Right cardiac atrium (tissue), 5 donors: Measurements from ENCODE around the gene MOCS1. TPM values are rescaled to one million over a fixed set of nuclear protein-coding genes. Genes with fewer than 3 reads are reported as not detected.
A peak's percentile ranks its signal among the peaks of the same experiment; 100 is the strongest.

Experiments used
- ATAC-seq, 2 donors: fragments of 200-7000 bp; cut with Tn5 transposase; one replicate each; pipeline versions ENCODE4 v1.8.0 to v1.9.1; 2020; ENCODE audit warnings: moderate library complexity in 2 of 2, mild to moderate bottlenecking in 1 of 2
- DNase-seq, 3 donors: peaks; one replicate each; pipeline ENCODE4 v3.0.0-alpha.2; 2020
- H3K27ac ChIP-seq: one replicate; pipeline ENCODE4 v1.5.1; 2013; ENCODE audit warnings: mild to moderate bottlenecking, low read length, control low read depth, moderate library complexity
- H3K27me3 ChIP-seq: one replicate; pipeline ENCODE4 v1.6.1; 2013; ENCODE audit not compliant: control insufficient read depth, insufficient read depth
- H3K4me1 ChIP-seq: one replicate; pipeline ENCODE4 v1.6.1; 2013; ENCODE audit warnings: low read length; ENCODE audit not compliant: control insufficient read depth, insufficient read depth
- H3K4me3 ChIP-seq: one replicate; pipeline ENCODE4 v1.5.1; 2013; ENCODE audit warnings: low read length, control low read depth
- H3K9me3 ChIP-seq: one replicate; pipeline ENCODE4 v1.6.1; 2013; ENCODE audit warnings: low read length; ENCODE audit not compliant: control insufficient read depth
- WGBS: extraction: QIAGEN DNeasy Blood & Tissue Kit; methylation state at CpG from one replicate; pipeline ENCODE4 v1.1.7; 2013; 5-methylcytosine and 5-hydroxymethylcytosine counted together
- intact Hi-C, 4 donors: fragments of 100-400 bp; cut with DNase I; formaldehyde crosslinking; loops; one replicate each; pipeline versions ENCODE4 v1.11.0 to v1.14.0; 2022 to 2023
- polyA plus RNA-seq: library from polyadenylated mRNA; stranded (reverse); fragments of 200-250 nt; gene quantifications from one replicate; pipeline ENCODE4 v1.2.3, GENCODE V29; 2013
- total RNA-seq, 4 donors: library from RNA; stranded (reverse); fragmentation: NEBNext Ultra II Directional; extraction: Animal tissue kit (Norgen Biotek cat#: 25700); gene quantifications; one replicate each; pipeline ENCODE4 v1.2.1, GENCODE V29; 2021
- donor health status: healthy with polysubstance abuse.
- donor health status: DM: no; HTN: yes; CAD: no.
- donor health status: DM: no; HTN: no; CAD: no.
- donor health status: DM: no; HTN: yes; CAD: no; lungs with severe emphysema.
- donor health status: DM: yes; HTN: yes; CAD: no.

The MOCS1 gene
- total and polyA plus RNA-seq, 5 donors: 17.2 to 24.1 (median 22.4) TPM

DNA sequence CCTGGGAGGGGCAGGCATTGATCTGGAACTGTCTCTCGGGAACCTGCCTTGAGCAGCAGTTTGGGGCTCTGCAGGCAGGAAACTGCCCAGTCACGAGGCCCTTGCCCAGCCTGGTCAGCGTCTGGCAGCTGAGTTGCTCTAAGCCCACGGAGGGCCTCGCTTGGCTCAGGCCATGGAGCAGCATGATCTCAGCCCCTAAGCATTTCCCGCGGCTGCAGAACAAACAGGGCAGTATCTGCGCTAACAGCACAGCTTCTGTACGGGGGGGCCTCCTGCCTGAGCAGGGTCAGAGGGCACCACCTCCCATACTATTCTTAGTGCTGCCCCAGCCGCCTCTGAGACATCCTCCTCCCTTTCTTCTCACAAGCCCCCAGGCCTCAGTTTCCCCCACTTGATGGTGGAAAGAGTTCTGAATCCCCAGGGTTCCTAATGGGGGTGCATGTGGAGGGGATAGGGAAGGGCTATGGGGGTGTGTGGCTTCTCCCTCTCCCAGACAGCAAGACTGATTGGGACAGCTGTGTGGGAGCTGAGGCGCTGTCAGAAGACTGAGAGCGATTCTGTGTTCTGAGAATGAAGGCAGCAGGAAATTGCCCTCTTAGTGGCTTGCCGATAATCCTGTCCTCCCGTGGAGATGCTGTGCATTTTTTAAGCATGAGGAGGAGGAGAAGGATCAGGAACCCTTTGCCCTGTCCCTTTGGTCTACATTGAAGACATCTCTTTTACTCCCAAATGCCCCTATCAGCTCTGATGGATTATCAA is 46.4 kb downstream of the MOCS1 start:
- Histone ChIP-seq H3K27ac (peak overlapping the region; percentile 71), H3K9me3 (no peaks in the 10 kb centered on the region), H3K4me1 (peaks cover 14% of the 10 kb centered on the region), H3K27me3 (no peaks in the 10 kb centered on the region), H3K4me3 (no peak overlapping the region)
- intact Hi-C loops: no loop called here
- peak; percentile 87 to 93 (median 93) for DNase-seq
- WGBS: 20% methylated on average over 14 of the region's 14 CpGs
- peak; percentile 95 to 97 for ATAC-seq

GRCh38 chr6:39886871-39887270 is 47.4 kb downstream of the MOCS1 start:
- intact Hi-C loops: no loop called here
- Histone ChIP-seq H3K4me3 (no peak overlapping the region), H3K9me3 (no peaks in the 10 kb centered on the region), H3K27me3 (no peaks in the 10 kb centered on the region), H3K4me1 (peaks cover 20% of the 10 kb centered on the region), H3K27ac (peak overlapping the region; percentile 17)
- DNase-seq (no peak), ATAC-seq (no peak)
- 47% methylated on average over 2 of the region's 2 CpGs for WGBS

GRCh38 chr6:39885691-39886090 is 48.6 kb downstream of the MOCS1 start:
- H3K9me3 ChIP-seq: no peaks in the 10 kb centered on the region
- WGBS: 88% methylated on average over 7 of the region's 7 CpGs
- H3K27me3 ChIP-seq: no peaks in the 10 kb centered on the region
- no peak for ATAC-seq
- intact Hi-C loops: no loop called here
- peaks cover 18% of the 10 kb centered on the region for H3K4me1 ChIP-seq
- no peak for DNase-seq
- H3K27ac ChIP-seq: no peak overlapping the region
- no peak overlapping the region for H3K4me3 ChIP-seq

DNA sequence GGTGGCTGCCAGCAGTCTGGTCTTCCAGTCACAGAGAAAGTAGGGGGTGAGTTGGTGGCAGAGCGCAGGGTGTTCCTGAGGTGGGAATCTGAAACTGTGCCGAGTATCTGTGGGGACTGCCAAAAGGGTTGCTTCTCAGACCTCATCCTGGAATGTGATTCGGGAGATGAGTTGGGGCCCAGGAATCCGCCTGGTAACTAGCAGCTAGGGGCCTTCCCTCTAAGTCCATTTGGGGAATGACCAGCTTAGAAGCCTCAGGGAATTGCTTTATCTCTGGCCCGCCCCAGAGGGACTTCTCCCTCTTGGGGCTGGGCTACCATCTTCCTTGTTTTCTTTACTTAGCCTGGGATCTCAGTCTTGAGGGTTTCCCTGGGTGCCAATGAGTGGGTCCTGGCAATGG is 49.6 kb downstream of the MOCS1 start:
- H3K27me3 ChIP-seq: no peaks in the 10 kb centered on the region
- no peak for ATAC-seq
- H3K4me3 ChIP-seq: no peak overlapping the region
- 73% methylated on average over 5 of the region's 5 CpGs for WGBS
- peaks cover 18% of the 10 kb centered on the region for H3K4me1 ChIP-seq
- no peak overlapping the region for H3K27ac ChIP-seq
- no peaks in the 10 kb centered on the region for H3K9me3 ChIP-seq
- intact Hi-C loops: no loop called here
- no peak for DNase-seq

DNA sequence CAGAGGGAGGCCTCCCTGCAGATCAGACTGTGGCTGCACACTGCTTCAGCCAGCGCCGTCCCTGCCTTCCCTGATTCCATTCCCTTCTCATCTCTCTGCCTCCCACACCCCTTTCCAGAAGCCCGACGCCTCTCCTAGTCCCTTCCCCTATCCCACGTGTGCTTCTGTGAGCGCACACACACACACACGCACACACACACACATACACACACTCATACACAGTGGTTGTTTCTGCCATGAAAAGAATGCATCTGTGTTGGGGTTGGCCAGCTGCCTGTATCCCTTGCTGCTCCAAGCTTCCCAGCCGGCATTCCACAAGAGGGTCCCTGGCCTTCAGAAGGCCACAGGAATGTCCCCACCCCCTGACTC is 51.7 kb downstream of the MOCS1 start:
- DNase-seq: peak; percentile 58 to 88 (median 80)

DNA sequence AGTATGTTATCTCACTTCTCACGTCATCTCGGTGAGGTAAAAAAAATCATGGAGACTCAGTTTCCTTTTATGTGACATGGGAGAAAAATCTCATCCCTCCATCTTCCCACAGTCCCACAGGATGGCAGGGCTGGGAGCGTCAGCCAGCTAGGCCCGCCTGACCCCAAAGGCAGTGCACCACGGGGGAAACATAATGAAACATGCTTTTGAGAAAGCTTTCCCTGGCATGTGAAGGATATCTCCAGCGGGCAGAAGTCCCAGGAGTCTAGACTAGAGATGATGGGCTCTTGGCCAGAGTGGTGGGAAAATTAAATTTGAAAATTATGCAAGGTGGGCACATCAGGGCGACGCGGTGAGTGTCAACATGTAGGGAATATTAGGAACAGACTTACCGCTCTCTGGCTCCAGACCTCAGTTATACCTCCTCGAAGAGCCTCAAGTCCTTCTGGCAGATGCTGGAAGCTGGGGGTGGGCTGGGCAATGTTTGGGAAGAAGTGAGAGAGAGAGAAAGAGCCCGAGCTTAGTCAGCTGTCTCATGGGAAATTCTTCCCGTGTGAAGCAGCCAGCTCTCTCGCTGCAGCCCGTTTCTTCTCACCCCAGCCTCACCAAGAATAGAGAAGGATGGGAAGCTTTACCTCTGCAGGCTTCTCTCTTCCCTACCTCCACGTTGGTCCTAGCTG is 52.3 kb downstream of the MOCS1 start:
- ATAC-seq (peak; percentile 12 to 36), DNase-seq (peak in 2 of 3 donors; percentile 56 to 74)
- no peak overlapping the region for H3K4me3 ChIP-seq
- WGBS: 51% methylated on average over 16 of the region's 16 CpGs
- H3K27me3 ChIP-seq: no peaks in the 10 kb centered on the region
- peak overlapping the region; percentile 41 for H3K27ac ChIP-seq
- peaks cover 7% of the 10 kb centered on the region for H3K4me1 ChIP-seq
- H3K9me3 ChIP-seq: no peaks in the 10 kb centered on the region
- intact Hi-C loops: no loop called here

More for the DNA sequence above, 51.7 kb downstream of the MOCS1 start:
- no peaks in the 10 kb centered on the region for H3K27me3 ChIP-seq
- 21% methylated on average over 8 of the region's 8 CpGs for WGBS
- peaks cover 9% of the 10 kb centered on the region for H3K4me1 ChIP-seq
- no peak overlapping the region for H3K4me3 ChIP-seq
- ATAC-seq: peak; percentile 63 to 75
- H3K9me3 ChIP-seq: no peaks in the 10 kb centered on the region
- no peak overlapping the region for H3K27ac ChIP-seq
- intact Hi-C loops: no loop called here

DNA sequence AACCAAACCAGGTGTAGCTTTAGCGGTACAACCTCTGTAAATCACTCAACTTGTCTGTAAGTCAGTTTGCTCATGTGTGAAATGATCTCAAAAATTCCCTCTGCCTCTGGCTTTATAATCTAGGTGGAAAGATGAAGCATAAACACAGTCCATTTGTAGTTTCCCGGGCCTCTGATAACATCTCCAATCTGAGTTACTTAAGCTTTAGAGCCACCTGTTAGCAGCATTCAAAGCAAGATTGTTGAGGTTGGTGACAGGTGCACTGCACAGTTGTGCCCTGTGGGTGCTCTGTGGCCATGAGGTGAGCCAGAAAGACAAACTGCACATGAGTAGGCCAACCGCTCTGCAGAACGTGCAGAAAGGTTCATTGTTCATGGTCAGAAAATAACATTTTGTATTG is 53.7 kb downstream of the MOCS1 start:
- ATAC-seq: no peak
- H3K4me3 ChIP-seq: no peak overlapping the region
- intact Hi-C loops: no loop called here
- whole genome bisulfite sequencing: 86% methylated on average over 4 of the region's 4 CpGs
- DNase-seq: no peak
- no peaks in the 10 kb centered on the region for H3K27me3 ChIP-seq
- no peaks in the 10 kb centered on the region for H3K9me3 ChIP-seq
- peaks cover 7% of the 10 kb centered on the region for H3K4me1 ChIP-seq
- H3K27ac ChIP-seq: no peak overlapping the region

GRCh38 chr6:39879535-39879934 is 54.7 kb downstream of the MOCS1 start:
- intact Hi-C loops: no loop called here
- no peak for DNase-seq
- Histone ChIP-seq H3K27ac (no peak overlapping the region), H3K27me3 (no peaks in the 10 kb centered on the region), H3K9me3 (no peaks in the 10 kb centered on the region), H3K4me3 (no peak overlapping the region), H3K4me1 (peaks cover 7% of the 10 kb centered on the region)
- ATAC-seq: no peak
- WGBS: 77% methylated on average over 3 of the region's 3 CpGs

- Histone ChIP-seq H3K4me3 (no peak overlapping the region), H3K27me3 (no peaks in the 10 kb centered on the region), H3K4me1 (no peaks in the 10 kb centered on the region), H3K9me3 (no peaks in the 10 kb centered on the region), H3K27ac (no peak overlapping the region)
- DNase-seq (no peak), ATAC-seq (peak in 1 of 2 donors; percentile 20)
- intact Hi-C loops: no loop called here
- WGBS: 54% methylated on average over 3 of the region's 3 CpGs
Observed at GRCh38 chr6:39876826-39877225, 57.4 kb downstream of the MOCS1 start.

DNA sequence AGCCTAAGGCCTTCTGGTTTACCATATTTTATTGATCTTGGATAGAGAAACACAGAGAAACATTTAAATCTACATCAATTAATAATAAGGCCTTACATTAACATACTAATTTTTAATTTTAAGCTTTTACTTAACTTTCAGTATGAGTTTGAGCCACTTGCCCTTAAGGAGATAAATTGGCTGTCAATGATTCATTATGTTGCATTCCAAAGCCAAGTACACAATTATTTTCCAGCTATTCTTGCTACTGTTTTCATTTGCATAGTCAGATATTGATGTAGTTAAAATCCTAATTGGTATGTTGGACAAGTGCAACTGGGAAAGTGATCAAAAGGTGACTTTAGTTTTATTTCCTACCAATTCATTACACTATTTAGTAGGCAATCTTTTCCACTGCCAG is 58.2 kb downstream of the MOCS1 start:
- intact Hi-C loops: no loop called here
- H3K27me3 ChIP-seq: no peaks in the 10 kb centered on the region
- H3K4me1 ChIP-seq: no peaks in the 10 kb centered on the region
- DNase-seq (no peak), ATAC-seq (no peak)
- H3K4me3 ChIP-seq: no peak overlapping the region
- H3K27ac ChIP-seq: no peak overlapping the region
- H3K9me3 ChIP-seq: no peaks in the 10 kb centered on the region

DNA sequence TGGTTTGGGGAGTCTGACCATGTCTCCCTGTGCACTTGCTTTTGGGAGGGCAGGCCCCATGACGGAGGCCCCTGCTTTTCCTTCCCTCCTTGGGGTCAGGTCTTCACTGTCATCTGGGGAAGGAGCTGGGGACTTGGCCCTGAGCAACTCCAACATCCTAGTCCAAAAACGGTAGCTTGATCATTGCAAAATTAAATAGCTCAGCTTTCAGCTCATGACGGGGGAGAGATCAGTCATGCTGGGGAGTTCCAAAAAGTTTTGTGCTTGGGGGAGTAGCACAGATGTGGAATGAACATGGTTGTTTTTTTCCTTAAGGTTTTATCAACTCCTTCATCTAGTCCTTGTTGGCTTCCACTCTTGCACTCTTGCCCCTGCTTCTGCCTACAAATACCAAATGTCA is 60.8 kb downstream of the MOCS1 start:
- ATAC-seq (no peak), DNase-seq (no peak)
- H3K4me1 ChIP-seq: no peaks in the 10 kb centered on the region
- no peak overlapping the region for H3K27ac ChIP-seq
- H3K9me3 ChIP-seq: no peaks in the 10 kb centered on the region
- no peak overlapping the region for H3K4me3 ChIP-seq
- intact Hi-C loops: no loop called here
- WGBS: 76% methylated on average over 3 of the region's 3 CpGs
- H3K27me3 ChIP-seq: no peaks in the 10 kb centered on the region
